Rectal smooth muscle tissue (tissue), 1 donor: ENCODE results near the gene ZNF688.

Source experiments
- H3K27ac ChIP-seq: one replicate; pipeline ENCODE4 v1.7.0; 2013; ENCODE audit warnings: low read depth, low read length, inconsistent platforms
- H3K27me3 ChIP-seq: one replicate; pipeline ENCODE4 v1.7.0; 2013; ENCODE audit warnings: low read length; ENCODE audit not compliant: control insufficient read depth, insufficient read depth
- H3K36me3 ChIP-seq: one replicate; pipeline ENCODE4 v1.7.0; 2013; ENCODE audit warnings: low read length; ENCODE audit not compliant: control insufficient read depth, insufficient read depth
- H3K4me1 ChIP-seq: one replicate; pipeline ENCODE4 v1.7.0; 2013; ENCODE audit warnings: low read length; ENCODE audit not compliant: control insufficient read depth, insufficient read depth
- H3K4me3 ChIP-seq: one replicate; pipeline ENCODE4 v1.7.0; 2013; ENCODE audit warnings: low read length
- H3K9ac ChIP-seq: one replicate; pipeline ENCODE4 v1.7.0; 2013; ENCODE audit warnings: low read length

Gene ZNF688

DNA sequence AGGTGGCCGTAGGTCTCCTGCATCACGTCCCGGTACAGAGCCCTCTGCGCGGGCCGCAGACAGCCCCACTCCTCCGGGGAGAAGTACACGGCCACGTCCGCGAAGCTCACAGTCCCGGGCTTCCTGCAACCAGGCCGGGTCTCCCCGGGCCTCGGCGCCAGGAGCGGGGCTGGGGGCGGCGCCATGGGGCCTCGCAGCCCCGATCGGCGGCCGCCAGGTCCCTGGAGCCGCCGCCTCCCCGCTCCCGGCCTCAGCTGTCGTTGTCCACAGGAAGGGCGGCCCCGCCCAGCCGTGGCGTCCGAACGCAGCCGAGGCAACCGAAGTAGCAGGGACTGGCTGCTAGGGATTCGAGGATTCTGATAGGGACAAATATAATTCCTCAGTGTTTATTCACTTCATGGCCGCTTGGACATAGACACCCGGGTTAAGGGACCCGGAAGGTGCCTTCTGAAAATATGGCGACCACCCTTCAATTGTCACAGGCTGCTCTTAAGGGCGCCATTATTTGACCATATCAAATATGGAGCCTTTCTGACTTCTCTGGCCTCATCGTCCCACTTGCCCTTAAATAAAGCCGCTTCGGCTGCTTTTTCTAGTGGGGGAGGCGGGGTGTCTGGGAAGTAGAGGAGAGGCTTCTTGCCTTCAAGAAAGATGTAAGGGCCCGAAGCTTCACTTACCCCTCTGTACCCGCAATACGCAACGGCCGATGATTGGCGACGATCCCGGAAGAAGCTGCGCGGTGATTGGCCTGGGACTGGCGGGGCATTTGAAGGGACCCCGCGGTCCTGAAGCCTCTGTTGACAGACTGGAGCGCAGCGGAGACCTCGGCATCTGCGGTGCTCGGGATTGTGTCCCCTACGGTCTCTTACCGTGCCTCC lies at the start of gene ZNF688:
ZNF688 (minus strand) TSS at position 270 of the 878 bp plus-strand sequence; CDS start at position 185, 85 bp downstream.
- H3K4me1 ChIP-seq = peaks cover 5% of the 10 kb centered on the region
- H3K4me3 ChIP-seq = peak within 1 kb of the TSS; percentile 88
- H3K36me3 ChIP-seq = no peaks in the 10 kb centered on the region
- H3K9ac ChIP-seq = peak within 1 kb of the TSS; percentile 84
- H3K27ac ChIP-seq = peak within 1 kb of the TSS; percentile 90
- H3K27me3 ChIP-seq = no peaks in the 10 kb centered on the region

- no peak overlapping the region for H3K4me3 ChIP-seq
- H3K9ac ChIP-seq = no peak overlapping the region
- no peak overlapping the region for H3K27ac ChIP-seq
- no peaks in the 10 kb centered on the region for H3K27me3 ChIP-seq
- no peaks in the 10 kb centered on the region for H3K4me1 ChIP-seq
- H3K36me3 ChIP-seq = no peaks in the 10 kb centered on the region
Measured at GRCh38 chr16:30620169-30620568, 48.7 kb upstream of the ZNF688 start.

- Histone ChIP-seq H3K36me3 (no peaks in the 10 kb centered on the region), H3K27me3 (no peaks in the 10 kb centered on the region), H3K9ac (no peak overlapping the region), H3K4me3 (no peak overlapping the region), H3K27ac (no peak overlapping the region), H3K4me1 (no peaks in the 10 kb centered on the region)
Measured at GRCh38 chr16:30619638-30620037, 48.1 kb upstream of the ZNF688 start.

- Histone ChIP-seq H3K27me3 (no peaks in the 10 kb centered on the region), H3K4me3 (no peak overlapping the region), H3K27ac (no peak overlapping the region), H3K4me1 (no peaks in the 10 kb centered on the region), H3K9ac (no peak overlapping the region), H3K36me3 (no peaks in the 10 kb centered on the region)
Measured at GRCh38 chr16:30619202-30619601, 47.7 kb upstream of the ZNF688 start.

- no peaks in the 10 kb centered on the region for H3K4me1 ChIP-seq
- H3K27me3 ChIP-seq = no peaks in the 10 kb centered on the region
- no peak overlapping the region for H3K9ac ChIP-seq
- H3K4me3 ChIP-seq = no peak overlapping the region
- no peaks in the 10 kb centered on the region for H3K36me3 ChIP-seq
- H3K27ac ChIP-seq = no peak overlapping the region
Measured at GRCh38 chr16:30615358-30616091, 44.0 kb upstream of the ZNF688 start.

DNA sequence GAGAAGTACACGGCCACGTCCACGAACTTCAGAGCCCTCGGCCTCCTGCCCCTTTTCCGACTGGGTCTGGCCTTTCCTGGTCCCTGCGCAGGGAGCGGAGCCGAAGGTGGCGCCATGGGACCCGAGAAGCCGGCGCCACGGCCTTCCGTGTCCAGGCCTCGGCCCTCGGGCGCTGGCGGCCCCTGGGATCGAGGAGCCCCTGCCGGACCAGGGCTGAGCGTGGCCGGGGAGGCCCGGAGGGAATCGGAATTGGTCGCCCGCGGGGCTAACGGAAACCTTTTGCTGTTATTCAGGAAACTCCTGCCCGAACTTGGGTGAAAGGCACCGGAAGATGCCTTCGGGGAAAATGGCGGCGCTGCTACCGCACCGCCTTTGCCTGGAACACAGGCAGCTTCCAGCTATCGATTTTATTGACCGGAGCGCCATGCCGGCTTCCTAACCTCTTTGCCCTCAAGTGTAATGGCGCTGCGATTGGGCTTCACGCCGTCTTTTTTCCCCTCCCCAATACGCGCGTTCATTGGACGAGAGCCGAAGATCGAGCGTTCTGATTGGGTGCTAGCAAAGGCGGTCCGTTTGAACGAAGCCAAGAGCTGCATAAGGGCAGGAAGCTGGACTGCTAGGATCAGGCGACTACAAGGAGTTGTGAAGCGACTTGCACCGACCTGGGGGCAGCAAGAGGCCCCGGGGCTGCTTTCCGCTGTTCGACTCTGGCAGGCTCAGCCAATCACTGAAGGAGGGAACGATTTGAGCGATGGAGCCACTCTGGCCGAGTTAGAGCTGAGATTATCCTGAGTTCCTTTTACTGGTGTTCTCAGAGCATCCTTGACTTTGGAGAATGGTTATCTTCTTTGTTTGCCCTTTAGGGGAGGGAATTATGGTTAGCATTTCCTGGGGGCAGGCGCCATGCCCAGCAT lies 38.7 kb upstream of the ZNF688 start, which contains the start of gene ZNF689:
ZNF689 (minus strand) TSS at position 464 of the 914 bp plus-strand sequence; CDS start at position 116, 348 bp downstream.
- no peaks in the 10 kb centered on the region for H3K27me3 ChIP-seq
- H3K36me3 ChIP-seq = peaks cover 1% of the 10 kb centered on the region

GRCh38 chr16:30609002-30609925 lies 37.8 kb upstream of the ZNF688 start:
- Histone ChIP-seq H3K4me3 (peak overlapping the region; percentile 89), H3K4me1 (no peaks in the 10 kb centered on the region), H3K36me3 (peaks cover 9% of the 10 kb centered on the region), H3K27me3 (no peaks in the 10 kb centered on the region), H3K9ac (peak overlapping the region; percentile 98), H3K27ac (peak overlapping the region; percentile 97)

More for the DNA sequence above, 38.7 kb upstream of the ZNF688 start, which contains the start of gene ZNF689:
- Histone ChIP-seq H3K9ac (peak within 1 kb of the TSS; percentile 98), H3K4me3 (peak within 1 kb of the TSS; percentile 89), H3K27ac (peak within 1 kb of the TSS; percentile 97), H3K4me1 (no peaks in the 10 kb centered on the region)

GRCh38 chr16:30606004-30606403 lies 34.5 kb upstream of the ZNF688 start:
- H3K27ac ChIP-seq = no peak overlapping the region
- peaks cover 13% of the 10 kb centered on the region for H3K36me3 ChIP-seq

GRCh38 chr16:30605158-30605557 lies 33.6 kb upstream of the ZNF688 start:
- Histone ChIP-seq H3K4me1 (no peaks in the 10 kb centered on the region), H3K27ac (no peak overlapping the region), H3K9ac (no peak overlapping the region), H3K36me3 (peaks cover 13% of the 10 kb centered on the region), H3K4me3 (no peak overlapping the region), H3K27me3 (no peaks in the 10 kb centered on the region)

More at GRCh38 chr16:30606004-30606403, 34.5 kb upstream of the ZNF688 start:
- no peak overlapping the region for H3K9ac ChIP-seq
- no peaks in the 10 kb centered on the region for H3K27me3 ChIP-seq
- H3K4me3 ChIP-seq = no peak overlapping the region
- H3K4me1 ChIP-seq = no peaks in the 10 kb centered on the region

GRCh38 chr16:30604316-30604947 lies 32.9 kb upstream of the ZNF688 start:
- H3K36me3 ChIP-seq = peaks cover 13% of the 10 kb centered on the region
- no peak overlapping the region for H3K27ac ChIP-seq
- no peak overlapping the region for H3K9ac ChIP-seq
- no peaks in the 10 kb centered on the region for H3K27me3 ChIP-seq
- H3K4me1 ChIP-seq = no peaks in the 10 kb centered on the region
- no peak overlapping the region for H3K4me3 ChIP-seq

GRCh38 chr16:30603945-30604315 lies 32.4 kb upstream of the ZNF688 start:
- Histone ChIP-seq H3K9ac (no peak overlapping the region), H3K4me1 (no peaks in the 10 kb centered on the region), H3K4me3 (no peak overlapping the region), H3K27me3 (no peaks in the 10 kb centered on the region), H3K36me3 (peaks cover 13% of the 10 kb centered on the region), H3K27ac (no peak overlapping the region)
